ENCODE measurements around the gene LRRC39.

The LRRC39 gene

DNA sequence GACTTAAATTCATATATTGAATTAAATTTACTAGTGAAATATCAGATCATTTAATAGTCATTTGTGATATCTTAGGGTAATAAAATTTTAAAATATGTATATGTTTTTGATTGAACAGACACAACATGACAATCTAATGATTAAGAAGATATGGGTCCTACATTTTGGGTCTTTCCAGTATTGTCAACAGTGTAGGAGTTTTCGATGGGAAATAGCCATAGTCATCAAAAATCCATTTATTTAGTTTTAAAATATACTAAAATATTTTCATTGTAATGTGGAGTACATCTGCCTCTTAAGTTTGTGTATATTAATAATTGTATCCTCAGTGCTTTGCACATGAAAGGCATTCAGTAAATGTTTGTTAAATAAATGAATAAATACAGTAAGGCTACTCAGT, 31.1 kb downstream of the LRRC39 start:
- no peak for DNase-seq

DNA sequence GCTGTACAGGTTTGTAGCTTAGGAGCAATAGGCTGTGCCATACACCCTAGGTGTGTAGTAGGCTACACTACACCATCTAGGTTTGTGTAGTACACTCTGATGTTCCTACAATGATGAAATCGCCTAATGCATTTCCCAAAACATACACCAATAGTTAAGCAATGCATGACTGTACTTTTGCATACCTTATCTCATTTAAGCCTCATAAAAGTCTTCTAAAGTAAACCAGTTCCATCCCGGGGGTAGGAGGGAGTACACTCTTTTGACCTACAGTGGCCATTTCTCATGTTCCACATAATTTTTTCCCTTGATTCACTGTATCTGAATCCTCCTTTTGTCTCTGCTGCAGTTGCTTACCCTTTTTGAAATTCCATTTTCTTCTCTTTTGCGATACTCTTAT, 32.9 kb downstream of the LRRC39 start:
- no peak for DNase-seq

DNA sequence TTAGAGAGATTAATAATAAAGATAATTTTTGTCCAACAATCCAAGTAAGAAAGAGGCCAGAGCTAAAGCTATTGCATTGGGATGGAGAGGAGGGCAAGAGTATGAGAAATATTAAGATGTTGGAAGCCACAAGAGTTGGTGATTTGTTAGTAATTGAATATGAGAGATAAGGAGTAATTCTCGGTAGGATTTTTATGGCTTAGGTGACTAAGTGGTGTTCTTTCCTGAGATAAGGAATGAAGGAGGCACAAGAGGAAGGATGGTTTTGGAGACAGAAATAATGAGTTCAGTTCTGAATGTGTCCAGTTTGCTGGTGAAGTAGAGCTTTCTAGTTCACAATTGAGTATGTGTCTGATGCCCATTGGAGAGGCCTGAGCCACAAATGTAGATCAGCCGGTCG, 35.7 kb downstream of the LRRC39 start:
- no peak for DNase-seq

DNA sequence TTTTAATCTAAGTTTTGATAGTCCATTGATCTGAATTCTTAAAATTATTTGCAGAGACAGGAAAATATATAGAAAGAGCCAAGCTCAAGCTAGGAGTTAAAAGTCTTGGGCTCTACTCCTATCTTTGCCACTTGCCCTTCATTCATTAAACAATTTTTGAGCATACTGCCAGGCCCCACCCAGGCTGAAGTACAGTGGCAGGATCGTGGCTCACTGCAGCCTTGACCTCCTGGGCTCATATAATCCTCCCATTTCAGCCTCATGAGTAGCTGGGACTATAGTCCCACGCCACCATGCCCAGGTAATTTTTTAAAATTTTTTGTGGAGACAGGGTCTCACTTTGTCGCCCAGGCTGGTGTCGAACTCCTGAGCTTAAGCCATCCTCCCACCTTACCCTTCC, 36.9 kb downstream of the LRRC39 start:
- no peak for DNase-seq

DNA sequence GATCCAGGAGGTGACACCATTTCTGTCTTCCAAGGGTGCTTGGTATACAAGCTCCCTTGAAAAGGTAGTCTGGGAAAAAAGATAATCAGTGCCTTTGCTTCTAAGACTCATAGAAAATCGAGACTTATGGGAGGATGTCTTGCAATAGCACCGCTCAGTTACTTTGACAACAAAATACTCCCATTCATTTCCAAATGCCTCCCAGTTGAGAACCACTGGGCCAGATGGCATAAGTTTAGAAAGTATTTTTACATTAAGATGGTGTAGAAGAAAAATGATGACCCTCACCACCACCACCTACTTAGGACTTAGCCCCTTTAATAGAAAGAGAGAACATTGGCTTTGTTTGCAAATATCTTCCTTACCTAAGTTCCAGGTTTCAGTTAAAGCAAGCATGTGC, 40.5 kb downstream of the LRRC39 start:
- DNase-seq = no peak

DNA sequence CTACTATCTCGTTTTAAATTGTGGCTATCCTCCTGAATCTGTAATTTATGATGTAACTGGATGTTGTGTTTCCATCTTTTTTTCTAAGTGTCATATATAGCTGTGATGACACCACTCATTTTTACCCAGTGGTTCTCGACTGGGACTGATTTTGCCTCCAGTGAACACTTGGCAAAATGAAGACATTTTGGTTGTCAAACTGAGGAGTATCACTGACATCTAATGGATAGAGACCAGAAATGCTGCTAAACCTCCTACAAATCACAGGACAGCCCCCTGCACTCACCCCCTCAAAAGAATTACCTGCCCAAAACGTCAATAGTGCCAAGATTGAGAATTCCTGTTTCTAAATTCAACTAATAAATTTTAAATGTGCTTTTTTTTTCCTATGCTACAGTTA, 43.2 kb downstream of the LRRC39 start:
- DNase-seq = no peak

DNA sequence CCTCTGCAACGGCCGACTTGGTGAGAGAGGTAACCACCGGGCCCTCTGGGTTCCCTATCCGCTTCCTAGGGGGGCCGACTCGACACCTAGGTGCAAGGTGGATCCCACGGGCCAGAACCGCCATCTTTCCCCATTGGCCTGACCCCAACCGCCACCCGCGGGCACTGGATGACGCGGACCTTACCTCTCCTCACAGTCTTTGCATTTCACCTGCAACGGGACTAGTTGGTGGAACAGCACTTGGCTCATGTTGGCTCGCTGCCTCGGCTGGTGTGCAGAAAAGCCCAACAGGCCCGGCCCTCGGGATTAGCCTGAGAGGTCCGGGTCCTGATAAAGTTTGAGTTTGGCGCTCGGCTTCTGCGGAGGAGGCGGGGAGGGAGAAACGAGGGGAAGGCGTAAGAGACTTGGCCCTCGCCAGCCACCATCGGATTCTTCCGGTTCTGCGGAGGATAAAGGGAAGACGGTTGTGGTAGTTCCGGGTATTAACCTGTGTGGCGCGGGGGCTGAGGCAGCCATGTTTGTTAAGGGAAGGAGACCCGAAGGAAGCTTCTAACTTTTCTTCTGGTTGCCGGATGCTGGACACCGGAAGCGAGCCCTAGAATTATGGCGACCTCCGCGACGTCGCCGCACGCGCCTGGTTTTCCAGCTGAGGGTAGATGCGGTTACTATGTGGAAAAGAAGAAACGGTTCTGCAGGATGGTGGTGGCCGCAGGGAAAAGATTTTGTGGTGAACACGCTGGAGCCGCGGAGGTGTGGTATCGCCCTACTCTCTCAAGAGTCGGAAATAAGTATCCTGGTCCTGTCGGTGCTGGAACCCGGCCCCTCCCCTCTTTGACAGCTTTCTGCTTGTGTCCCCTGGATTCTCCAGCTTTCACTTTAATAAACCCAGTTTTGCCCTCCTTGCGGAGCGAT, 45.2 kb downstream of the LRRC39 start, which contains the start of the genes SASS6 and TRMT13:
TSS of gene SASS6 (minus strand) at position 365 of the 912 bp plus-strand sequence. CDS start at position 249, 116 bp downstream.
TSS of gene TRMT13 (plus strand) at position 598 of the 912 bp plus-strand sequence. CDS start at position 604, 6 bp downstream.
- DNase-seq = peak; percentile 97

DNA sequence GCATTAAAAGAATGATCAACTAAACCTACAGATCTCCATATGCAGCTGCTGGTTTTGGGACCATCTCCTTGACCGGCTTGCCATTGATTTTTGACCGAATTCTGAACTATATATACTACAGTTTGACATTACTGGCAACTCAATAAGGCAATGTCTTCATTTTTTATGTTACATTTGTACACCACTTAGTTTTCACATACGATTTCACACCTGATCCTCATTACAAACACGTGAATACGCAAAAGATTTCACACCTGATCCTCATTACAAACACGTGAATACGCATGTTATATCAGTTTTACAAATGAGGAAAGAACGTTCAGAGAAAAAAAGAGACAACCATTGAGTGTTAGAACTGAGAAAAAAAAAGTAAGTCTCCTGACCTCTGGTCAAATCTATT, 46.4 kb downstream of the LRRC39 start:
- DNase-seq = no peak

DNA sequence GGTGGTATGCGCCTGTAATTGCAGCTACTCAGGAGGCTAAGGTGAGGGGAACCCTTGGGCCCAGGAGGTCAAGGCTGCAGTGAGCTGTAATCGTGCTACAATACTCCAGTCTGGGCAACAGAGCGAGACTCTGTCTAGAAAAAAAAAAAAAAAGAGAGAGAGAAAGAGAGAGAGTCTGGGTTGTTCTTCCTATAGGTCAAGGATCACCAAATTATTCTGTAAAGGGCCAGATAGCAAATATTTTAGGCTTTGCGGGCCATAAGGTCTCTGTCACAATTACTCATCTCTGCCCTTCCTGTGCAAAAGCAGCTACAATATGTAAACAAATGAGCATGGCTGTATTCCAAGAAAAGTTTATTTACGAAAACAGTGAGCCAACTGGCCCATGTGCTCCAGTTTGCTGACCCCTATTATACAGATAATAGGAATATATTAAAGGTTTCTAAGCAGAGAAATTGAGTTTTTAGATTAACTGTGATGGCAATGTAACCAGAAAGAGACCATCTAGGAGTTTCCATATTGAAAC, 47.4 kb downstream of the LRRC39 start:
- DNase-seq = no peak

DNA sequence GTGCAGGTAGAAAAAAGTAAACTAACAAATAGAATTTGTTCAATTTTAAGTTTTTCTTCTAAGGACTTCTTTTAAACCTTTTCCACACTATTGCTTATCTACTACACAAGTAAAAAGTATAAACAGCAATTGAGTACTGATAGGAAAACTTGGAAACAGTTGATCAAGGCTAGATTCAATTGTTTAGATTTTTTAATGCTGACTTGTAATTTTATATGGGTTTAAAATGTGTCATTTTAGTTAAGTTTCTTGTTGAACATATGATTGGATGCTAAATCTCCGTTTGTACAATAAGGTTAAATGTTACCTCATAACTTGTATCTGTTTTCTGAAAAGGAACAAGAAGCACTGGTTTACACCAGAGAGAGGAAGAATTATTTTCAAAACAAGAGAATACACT, 50.8 kb downstream of the LRRC39 start:
- DNase-seq = no peak

DNA sequence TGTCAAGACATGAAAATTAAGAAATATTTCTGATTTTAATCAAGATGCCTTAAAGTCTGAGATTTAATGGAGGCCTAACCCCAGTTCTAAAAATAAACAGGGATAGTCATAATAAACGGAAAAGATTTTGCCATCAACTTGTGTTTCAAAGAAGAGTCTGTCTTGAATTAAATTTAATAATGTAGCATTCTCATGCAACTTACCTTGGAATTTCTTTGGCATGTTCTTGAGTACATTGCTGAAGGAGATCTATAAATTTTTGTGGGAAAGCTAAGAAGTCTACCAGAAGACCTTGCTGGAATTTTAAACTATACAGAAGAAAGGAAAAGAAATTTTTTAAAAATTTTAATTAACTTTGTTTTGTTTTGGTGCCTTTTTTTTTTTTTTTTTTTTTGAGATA, 55.9 kb downstream of the LRRC39 start:
- DNase-seq = no peak

DNA sequence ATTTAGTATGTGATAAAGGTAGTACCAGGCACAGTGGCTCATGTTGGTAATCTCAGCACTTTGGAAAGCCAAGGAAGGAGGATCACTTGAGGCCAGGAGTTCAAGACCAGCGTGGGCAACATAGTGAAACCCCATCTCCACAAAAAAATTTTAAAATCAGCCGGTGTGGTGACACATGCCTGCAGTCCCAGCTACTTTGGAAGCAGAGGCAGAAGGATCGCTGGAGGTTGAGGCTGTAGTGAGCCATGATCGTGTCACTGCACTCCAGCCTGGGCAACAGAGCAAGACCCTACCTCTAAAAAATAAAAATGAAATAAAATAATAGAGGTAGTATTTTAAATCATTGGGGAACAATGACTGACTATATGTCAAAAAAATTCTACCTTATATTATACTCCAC, 62.5 kb downstream of the LRRC39 start:
- no peak for DNase-seq

DNA sequence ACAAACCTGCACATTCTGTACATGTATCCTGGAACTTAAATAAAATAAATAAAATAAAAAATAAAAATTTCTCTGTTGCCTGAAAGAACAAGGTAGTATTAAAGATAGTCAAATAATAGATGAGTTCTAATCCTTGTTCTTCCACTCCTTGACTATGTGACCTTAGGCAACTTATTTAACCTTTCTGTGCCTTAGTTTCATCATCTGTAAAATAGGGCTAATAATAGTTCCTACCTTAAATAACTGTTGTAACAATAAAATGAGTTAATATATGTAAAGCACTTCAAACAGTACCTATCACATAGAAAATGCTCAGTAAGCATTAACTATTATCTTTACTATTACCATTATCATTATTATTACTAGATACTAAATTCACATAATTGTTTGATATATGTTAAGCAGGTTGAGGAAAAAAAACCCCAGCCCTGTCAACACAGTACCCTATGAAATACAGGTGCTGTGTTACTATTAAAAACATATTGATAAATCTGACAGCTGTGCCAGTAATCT, 68.4 kb downstream of the LRRC39 start:
- no peak for DNase-seq

DNA sequence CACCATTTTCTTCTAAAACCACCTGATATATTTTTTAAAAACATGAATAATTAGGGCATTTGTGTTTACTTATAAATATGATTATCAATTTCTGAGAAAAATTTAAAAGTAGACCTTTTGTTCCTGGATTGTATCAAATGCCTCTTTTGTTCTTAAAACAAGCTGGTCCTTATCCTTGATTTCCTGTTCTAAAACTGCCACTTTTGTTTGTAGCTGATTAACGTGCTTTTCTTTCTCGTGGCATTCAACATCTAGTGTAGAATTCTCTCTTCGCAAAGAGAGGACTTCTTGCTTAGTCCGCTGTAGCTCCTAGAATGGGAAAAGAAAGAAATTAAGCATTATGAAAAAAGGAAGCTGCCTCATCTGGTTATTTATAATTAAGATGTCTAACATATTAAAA, 70.4 kb downstream of the LRRC39 start:
- no peak for DNase-seq

DNA sequence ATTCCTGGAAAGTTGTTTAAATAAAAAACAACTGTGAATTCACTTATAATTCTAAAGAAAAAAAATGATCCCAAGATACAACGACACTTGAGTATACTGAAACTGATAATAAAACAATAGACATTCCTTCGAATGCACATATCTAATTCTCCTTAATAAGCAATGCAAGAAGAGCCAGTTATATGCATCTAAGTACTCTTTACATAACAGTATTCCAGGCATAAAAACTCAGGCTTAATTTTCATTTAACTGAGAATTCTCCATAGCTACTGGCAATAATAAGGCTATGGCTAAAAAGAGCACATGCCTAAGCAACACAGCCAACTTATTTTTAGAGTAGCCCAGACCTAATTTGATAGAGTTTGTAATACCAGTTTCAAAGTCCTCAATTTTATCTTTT, 76.5 kb downstream of the LRRC39 start:
- no peak for DNase-seq

DNA sequence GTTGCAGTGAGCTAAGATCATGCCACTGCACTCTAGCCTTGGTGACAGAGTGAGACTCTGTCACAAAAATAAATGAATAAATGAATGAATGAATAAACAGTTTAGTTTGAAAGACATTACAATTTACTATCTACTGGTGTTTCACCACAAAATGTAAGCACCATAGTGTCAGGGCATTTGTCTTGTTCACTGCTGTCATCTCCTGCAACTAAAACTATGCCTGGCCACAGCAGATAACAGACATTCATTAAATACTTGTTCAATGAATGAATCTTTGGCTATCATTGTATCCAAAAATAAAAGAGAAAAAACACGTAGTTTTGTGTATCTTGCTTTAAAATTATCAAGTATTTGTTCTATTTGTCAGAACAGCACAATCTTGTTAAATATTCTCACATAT, 77.9 kb downstream of the LRRC39 start:
- peak; percentile 53 for DNase-seq

Measured in NCI-H226 (cell line).